Measurements from ENCODE around the gene STXBP6. TPM values are rescaled to one million over a fixed set of nuclear protein-coding genes. Genes with fewer than 3 reads are reported as not detected.
A peak's percentile ranks its signal among the peaks of the same experiment; 100 is the strongest.

The STXBP6 gene
- total RNA-seq, 2 donors from 2014 or later: 20.1 to 28.3 TPM

GRCh38 chr14:24816929-24817211, 233.1 kb downstream of the STXBP6 start:
- no peaks in the 10 kb centered on the region for H3K36me3 ChIP-seq (replicated peaks in 1 of 2; ENCODE audit: insufficient read depth in 1 of 2, low read depth in 2 of 2)
- no peaks in the 10 kb centered on the region for H3K9me3 ChIP-seq
- peaks cover 62% of the 10 kb centered on the region for H3K4me1 ChIP-seq
- ATAC-seq (no peak), DNase-seq (no peak)
- no peak overlapping the region for H3K4me3 ChIP-seq
- no peaks in the 10 kb centered on the region for H3K27me3 ChIP-seq
- H3K27ac ChIP-seq: peak overlapping the region; percentile 83 to 98 (median 88)
- intact Hi-C loops (cut with DNase I): no loop called here
- WGBS, 2 donors: 19 to 24% methylated on average over 3 of the region's 3 CpGs
- TF ChIP-seq POLR2A (IDR thresholded peaks at IDR 0.05): no peak
- TF ChIP-seq, protein P1, sequence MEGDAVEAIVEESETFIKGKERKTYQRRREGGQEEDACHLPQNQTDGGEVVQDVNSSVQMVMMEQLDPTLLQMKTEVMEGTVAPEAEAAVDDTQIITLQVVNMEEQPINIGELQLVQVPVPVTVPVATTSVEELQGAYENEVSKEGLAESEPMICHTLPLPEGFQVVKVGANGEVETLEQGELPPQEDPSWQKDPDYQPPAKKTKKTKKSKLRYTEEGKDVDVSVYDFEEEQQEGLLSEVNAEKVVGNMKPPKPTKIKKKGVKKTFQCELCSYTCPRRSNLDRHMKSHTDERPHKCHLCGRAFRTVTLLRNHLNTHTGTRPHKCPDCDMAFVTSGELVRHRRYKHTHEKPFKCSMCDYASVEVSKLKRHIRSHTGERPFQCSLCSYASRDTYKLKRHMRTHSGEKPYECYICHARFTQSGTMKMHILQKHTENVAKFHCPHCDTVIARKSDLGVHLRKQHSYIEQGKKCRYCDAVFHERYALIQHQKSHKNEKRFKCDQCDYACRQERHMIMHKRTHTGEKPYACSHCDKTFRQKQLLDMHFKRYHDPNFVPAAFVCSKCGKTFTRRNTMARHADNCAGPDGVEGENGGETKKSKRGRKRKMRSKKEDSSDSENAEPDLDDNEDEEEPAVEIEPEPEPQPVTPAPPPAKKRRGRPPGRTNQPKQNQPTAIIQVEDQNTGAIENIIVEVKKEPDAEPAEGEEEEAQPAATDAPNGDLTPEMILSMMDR (IDR thresholded peaks at IDR 0.05): no peak

DNA sequence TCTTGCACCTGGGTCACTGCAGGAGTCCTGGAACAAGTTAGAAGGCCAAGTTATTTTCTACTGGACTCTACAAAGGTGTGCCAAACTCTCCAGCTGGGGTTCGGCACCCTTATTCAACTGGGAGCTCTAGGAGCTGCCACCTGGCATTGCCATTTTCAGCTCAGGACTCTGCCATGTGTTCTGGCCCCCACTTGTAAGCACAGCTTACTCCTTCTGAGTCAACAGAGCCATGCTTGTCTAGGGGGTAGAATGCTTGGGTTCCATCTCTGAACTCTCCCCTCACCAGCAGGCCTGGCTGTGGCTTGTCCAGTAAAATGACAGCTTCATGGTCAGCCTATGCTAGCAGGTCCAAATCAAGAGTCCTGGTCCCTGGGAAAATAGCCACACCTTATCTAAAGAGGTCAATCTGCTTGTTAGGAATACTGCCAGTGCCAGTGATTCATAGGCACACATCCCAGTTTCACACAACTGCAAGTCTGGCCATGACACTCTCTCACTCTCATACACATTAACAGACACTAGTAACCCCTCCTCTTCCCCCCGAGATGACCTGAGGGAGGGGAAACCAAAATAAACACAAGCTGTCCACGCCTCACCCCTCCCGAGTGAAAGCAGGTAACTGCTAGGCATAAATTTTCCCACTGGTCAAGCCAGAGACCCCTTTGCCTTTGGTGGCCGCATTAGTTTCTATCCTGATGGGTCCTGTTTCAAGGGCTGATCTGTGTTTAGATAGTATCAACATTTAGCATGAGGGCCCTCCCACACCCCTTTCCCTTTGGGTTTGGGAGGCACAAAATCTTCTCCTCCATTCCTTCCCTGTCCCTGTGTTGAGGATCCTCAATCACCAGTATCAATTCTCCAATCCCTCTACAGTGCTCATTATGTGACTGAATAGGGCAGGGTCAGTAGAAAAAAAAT, 233.7 kb downstream of the STXBP6 start:
- intact Hi-C loops (cut with DNase I): no loop called here
- H3K27ac ChIP-seq: peak overlapping the region; percentile 83 to 98 (median 88)
- peaks cover 62% of the 10 kb centered on the region for H3K4me1 ChIP-seq

DNA sequence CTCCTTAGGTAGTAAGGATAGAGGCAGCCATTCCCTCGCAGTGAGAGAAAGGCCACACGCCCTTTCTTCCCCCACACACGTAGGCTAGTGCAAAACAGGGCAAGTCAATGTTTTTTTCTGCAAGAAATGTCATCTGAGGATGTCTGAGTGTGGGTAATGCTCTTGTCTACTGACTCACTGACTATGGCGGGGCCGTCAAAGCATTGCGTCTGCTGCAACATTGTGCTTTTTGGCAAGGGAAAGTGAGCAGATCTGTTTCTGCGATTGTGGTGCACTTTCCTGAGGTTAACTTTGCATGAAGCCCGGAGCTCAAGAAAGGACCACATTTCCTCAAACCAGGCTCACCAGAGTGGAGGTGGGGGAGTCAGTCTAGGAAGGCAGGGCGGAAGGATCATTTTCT, 234.4 kb downstream of the STXBP6 start:
- no peaks in the 10 kb centered on the region for H3K27me3 ChIP-seq
- H3K27ac ChIP-seq: peak overlapping the region; percentile 83 to 98 (median 88)
- 52 to 55% methylated on average over 9 of the region's 9 CpGs for WGBS, 2 donors
- DNase-seq (peak in 1 of 4 donors; percentile 16), ATAC-seq (no peak)
- peaks cover 63% of the 10 kb centered on the region for H3K4me1 ChIP-seq
- intact Hi-C loops (cut with DNase I): no loop called here
- TF ChIP-seq POLR2A (IDR thresholded peaks at IDR 0.05): no peak
- TF ChIP-seq, protein P1 (IDR thresholded peaks at IDR 0.05): no peak
- H3K9me3 ChIP-seq: no peaks in the 10 kb centered on the region
- H3K36me3 ChIP-seq (replicated peaks in 1 of 2; ENCODE audit: insufficient read depth in 1 of 2, low read depth in 2 of 2): no peaks in the 10 kb centered on the region
- no peak overlapping the region for H3K4me3 ChIP-seq

More for the DNA sequence above, 233.7 kb downstream of the STXBP6 start:
- Histone ChIP-seq H3K36me3 (replicated peaks in 1 of 2; ENCODE audit: insufficient read depth in 1 of 2, low read depth in 2 of 2) (no peaks in the 10 kb centered on the region), H3K9me3 (no peaks in the 10 kb centered on the region), H3K27me3 (no peaks in the 10 kb centered on the region), H3K4me3 (no peak overlapping the region)
- ATAC-seq (peak; percentile 84), DNase-seq (peak; percentile 75 to 92 (median 84))
- TF ChIP-seq, protein P1 (IDR thresholded peaks at IDR 0.05): no peak
- TF ChIP-seq POLR2A (IDR thresholded peaks at IDR 0.05): no peak
- 6 to 31% methylated on average over 5 of the region's 5 CpGs for WGBS, 2 donors

DNA sequence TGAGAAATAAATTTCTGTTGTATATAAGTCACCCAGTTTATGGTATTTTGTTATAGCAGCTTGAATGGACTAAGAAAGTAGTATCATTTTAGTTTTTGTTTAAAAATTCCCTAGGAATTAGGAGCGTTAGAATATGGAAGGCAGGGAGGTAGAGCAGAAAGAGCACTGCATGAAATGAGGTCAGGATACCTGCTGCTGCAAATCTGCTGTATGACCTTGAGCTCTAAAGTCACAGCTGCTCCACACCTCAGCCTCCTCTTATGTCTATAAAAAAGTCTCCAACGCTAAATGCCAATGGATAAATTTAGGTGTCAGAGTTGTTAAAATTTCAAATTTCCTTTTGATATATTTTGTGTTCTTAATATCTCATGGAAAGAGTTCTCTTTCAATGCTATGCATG, 235.0 kb downstream of the STXBP6 start:
- DNase-seq (peak in 2 of 4 donors; percentile 25 to 56), ATAC-seq (no peak)
- 53 to 61% methylated on average over 2 of the region's 2 CpGs for WGBS, 2 donors
- H3K36me3 ChIP-seq (replicated peaks in 1 of 2; ENCODE audit: insufficient read depth in 1 of 2, low read depth in 2 of 2): no peaks in the 10 kb centered on the region
- TF ChIP-seq, protein P1 (IDR thresholded peaks at IDR 0.05): no peak
- no peak for TF ChIP-seq POLR2A (IDR thresholded peaks at IDR 0.05)
- no peak overlapping the region for H3K4me3 ChIP-seq
- H3K27ac ChIP-seq: peak overlapping the region in 3 of 4 donors; percentile 54 to 88 (median 83)
- H3K4me1 ChIP-seq: peaks cover 69% of the 10 kb centered on the region
- intact Hi-C loops (cut with DNase I): no loop called here
- no peaks in the 10 kb centered on the region for H3K27me3 ChIP-seq
- no peaks in the 10 kb centered on the region for H3K9me3 ChIP-seq

All from body of pancreas (tissue), 4 donors.